Dermis microvascular lymphatic vessel endothelial cell (primary cell): ENCODE measurements around the gene XXYLT1. TPM values are rescaled to one million over a fixed set of nuclear protein-coding genes. Genes with fewer than 3 reads are reported as not detected.
"Not testable (repeated sequence)": the region's sequence is repeated elsewhere in the genome, so short reads cannot be mapped to it uniquely, and the experiment has no call there.

Experiments
- DNase-seq, 2 donors: peaks; one replicate each; pipeline versions ENCODE4 v3.0.0 to v3.0.0-alpha.2; 2010; ENCODE audit warnings: low read depth in 2 of 2
- total RNA-seq: library from RNA; depleted of rRNA; stranded (reverse); fragments of >200 nt; gene quantifications from 2 replicates; pipeline ENCODE4 v1.2.1, GENCODE V29; 2014

Gene XXYLT1
- total RNA-seq, 1 donor from 2014 or later: 19.0 TPM

GRCh38 chr3:195068084-195069080 lies 202.6 kb downstream of the XXYLT1 start:
- DNase-seq: peak in 1 of 2 donors; percentile 45

GRCh38 chr3:195066441-195066841 lies 204.5 kb downstream of the XXYLT1 start:
- DNase-seq: no peak

GRCh38 chr3:195065864-195066185 lies 205.1 kb downstream of the XXYLT1 start:
- DNase-seq: no peak

GRCh38 chr3:195065142-195065863 lies 205.7 kb downstream of the XXYLT1 start:
- no peak for DNase-seq

- DNase-seq: no peak
Observed at GRCh38 chr3:195064300-195064931, 206.5 kb downstream of the XXYLT1 start.

- DNase-seq: no peak
Observed at GRCh38 chr3:195063581-195064193, 207.3 kb downstream of the XXYLT1 start.

- DNase-seq: no peak
Observed at GRCh38 chr3:195062866-195063540, 208.0 kb downstream of the XXYLT1 start.

- DNase-seq: no peak
Observed at GRCh38 chr3:195061756-195062655, 209.0 kb downstream of the XXYLT1 start.

- DNase-seq: no peak
Observed at GRCh38 chr3:195060531-195061291, 210.2 kb downstream of the XXYLT1 start.

- DNase-seq: no peak
Observed at GRCh38 chr3:195060217-195060481, 210.8 kb downstream of the XXYLT1 start.

GRCh38 chr3:195059471-195060216 lies 211.3 kb downstream of the XXYLT1 start:
- no peak for DNase-seq

- DNase-seq: peak; percentile 70 to 89
Observed at GRCh38 chr3:195059006-195059350, 212.0 kb downstream of the XXYLT1 start.

- DNase-seq: peak in 1 of 2 donors; percentile 23
Observed at GRCh38 chr3:195058336-195059005, 212.5 kb downstream of the XXYLT1 start.

- DNase-seq: no peak
Observed at GRCh38 chr3:195057716-195058115, 213.2 kb downstream of the XXYLT1 start.

GRCh38 chr3:195056506-195056905 lies 214.5 kb downstream of the XXYLT1 start:
- no peak for DNase-seq

- no peak for DNase-seq
Observed at GRCh38 chr3:195054311-195054710, 216.6 kb downstream of the XXYLT1 start.

- DNase-seq: no peak
Observed at GRCh38 chr3:195052939-195053338, 218.0 kb downstream of the XXYLT1 start.

GRCh38 chr3:195050296-195050695 lies 220.7 kb downstream of the XXYLT1 start:
- not testable (repeated sequence) for DNase-seq
